Body of pancreas (tissue), 4 donors: ENCODE measurements around the gene RIN3. TPM values are rescaled to one million over a fixed set of nuclear protein-coding genes. Genes with fewer than 3 reads are reported as not detected.

Experiments
- ATAC-seq: fragments of 150-250 bp; one replicate; pipeline ENCODE4 v1.9.1; 2016
- DNase-seq, 4 donors: peaks; one replicate each; pipeline ENCODE4 v3.0.0-alpha.2; 2019
- H3K27ac ChIP-seq, 4 donors: fragments of 200-600 bp; sonication (generic); 1 replicate in 3 of 4; 2 replicates in 1 of 4; pipeline versions ENCODE4 v1.5.1 to v1.6.1; 2016 to 2019; ENCODE audit warnings: mild to moderate bottlenecking in 1 of 4, mixed read lengths in 1 of 4, moderate library complexity in 1 of 4
- H3K27me3 ChIP-seq, 2 donors: fragments of 200-600 bp; sonication (generic); one replicate each; pipeline ENCODE4 v1.6.0; 2016; ENCODE audit warnings: mild to moderate bottlenecking in 1 of 2
- H3K36me3 ChIP-seq, 2 donors: fragments of 200-600 bp; sonication (generic); replicated peaks in 1 of 2; 2 replicates each; pipeline ENCODE4 v1.5.1; 2016; ENCODE audit warnings: low read depth in 2 of 2; ENCODE audit not compliant: insufficient read depth in 1 of 2
- H3K4me1 ChIP-seq: fragments of 200-600 bp; sonication (generic); one replicate; pipeline ENCODE4 v1.6.0; 2016
- H3K4me3 ChIP-seq, 2 donors: fragments of 200-600 bp; sonication (generic); 1 replicate in 1 of 2; 2 replicates in 1 of 2; pipeline ENCODE4 v1.5.1; 2016 to 2019
- H3K9me3 ChIP-seq, 3 donors: fragments of 200-600 bp; sonication (generic); 1 replicate in 2 of 3; 2 replicates in 1 of 3; pipeline ENCODE4 v1.5.1; 2016
- POLR2A ChIP-seq, 3 donors: fragments of 450-650 bp; IDR thresholded peaks; one replicate each; pipeline ENCODE4 v1.6.1; 2016; ENCODE audit warnings: antibody characterized with exemption in 3 of 3, mild to moderate bottlenecking in 2 of 3
- WGBS, 2 donors: methylation state at CpG; one replicate each; pipeline ENCODE4 v1.1.5; 2017; 5-methylcytosine and 5-hydroxymethylcytosine counted together
- intact Hi-C: fragments of 100-400 bp; cut with DNase I; formaldehyde crosslinking; loops from one replicate; pipeline ENCODE4 v1.15.1; 2023
- total RNA-seq, 2 donors: library from RNA; depleted of rRNA; stranded (reverse); fragments of >200 nt; gene quantifications; one replicate each; pipeline ENCODE4 v1.1.0, GENCODE V29; 2016
- TF ChIP-seq, protein P1 (sequence below), 7 experiments: fragments of 450-650 bp in 4 of 7; fragments of 200-600 bp in 3 of 7; sonication (generic) in 3 of 7; IDR thresholded peaks; one replicate each; pipeline ENCODE4 v1.5.1; 2016 to 2019; ENCODE audit warnings: antibody characterized with exemption in 7 of 7

Gene RIN3
- total RNA-seq, 2 donors from 2014 or later, result 2.6 to 3.3 TPM

DNA sequence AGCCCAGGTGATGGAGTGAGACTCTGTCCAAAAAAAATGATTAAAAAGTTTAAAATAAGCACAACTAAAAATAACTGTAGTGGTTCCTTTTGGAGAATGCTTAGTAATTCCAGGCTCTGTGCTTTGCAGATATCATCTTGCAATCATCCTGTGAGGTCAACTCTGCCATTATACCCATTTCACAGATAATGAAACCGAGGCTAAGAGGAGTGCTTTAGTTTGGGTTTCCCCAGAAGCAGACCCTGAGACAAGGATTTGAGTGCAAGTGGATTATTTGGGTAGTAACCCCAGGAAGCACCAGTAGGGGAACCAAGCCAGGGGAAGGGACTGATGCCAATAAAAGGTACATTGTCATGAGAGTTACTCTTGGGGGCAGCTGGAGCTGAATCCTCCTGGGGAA lies 44.7 kb downstream of the RIN3 start:
- no peaks in the 10 kb centered on the region for H3K27me3 ChIP-seq
- H3K9me3 ChIP-seq, result no peaks in the 10 kb centered on the region
- no peak overlapping the region for H3K4me3 ChIP-seq
- H3K27ac ChIP-seq, result no peak overlapping the region
- ATAC-seq (no peak), DNase-seq (no peak)
- intact Hi-C loops, result no loop called here
- TF ChIP-seq POLR2A (IDR thresholded peaks at IDR 0.05), result no peak
- TF ChIP-seq, protein P1, sequence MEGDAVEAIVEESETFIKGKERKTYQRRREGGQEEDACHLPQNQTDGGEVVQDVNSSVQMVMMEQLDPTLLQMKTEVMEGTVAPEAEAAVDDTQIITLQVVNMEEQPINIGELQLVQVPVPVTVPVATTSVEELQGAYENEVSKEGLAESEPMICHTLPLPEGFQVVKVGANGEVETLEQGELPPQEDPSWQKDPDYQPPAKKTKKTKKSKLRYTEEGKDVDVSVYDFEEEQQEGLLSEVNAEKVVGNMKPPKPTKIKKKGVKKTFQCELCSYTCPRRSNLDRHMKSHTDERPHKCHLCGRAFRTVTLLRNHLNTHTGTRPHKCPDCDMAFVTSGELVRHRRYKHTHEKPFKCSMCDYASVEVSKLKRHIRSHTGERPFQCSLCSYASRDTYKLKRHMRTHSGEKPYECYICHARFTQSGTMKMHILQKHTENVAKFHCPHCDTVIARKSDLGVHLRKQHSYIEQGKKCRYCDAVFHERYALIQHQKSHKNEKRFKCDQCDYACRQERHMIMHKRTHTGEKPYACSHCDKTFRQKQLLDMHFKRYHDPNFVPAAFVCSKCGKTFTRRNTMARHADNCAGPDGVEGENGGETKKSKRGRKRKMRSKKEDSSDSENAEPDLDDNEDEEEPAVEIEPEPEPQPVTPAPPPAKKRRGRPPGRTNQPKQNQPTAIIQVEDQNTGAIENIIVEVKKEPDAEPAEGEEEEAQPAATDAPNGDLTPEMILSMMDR (IDR thresholded peaks at IDR 0.05), result no peak
- no peaks in the 10 kb centered on the region for H3K4me1 ChIP-seq
- 56 to 73% methylated on average over 1 of the region's 1 CpG for WGBS, 2 donors
- H3K36me3 ChIP-seq, result no peaks in the 10 kb centered on the region

DNA sequence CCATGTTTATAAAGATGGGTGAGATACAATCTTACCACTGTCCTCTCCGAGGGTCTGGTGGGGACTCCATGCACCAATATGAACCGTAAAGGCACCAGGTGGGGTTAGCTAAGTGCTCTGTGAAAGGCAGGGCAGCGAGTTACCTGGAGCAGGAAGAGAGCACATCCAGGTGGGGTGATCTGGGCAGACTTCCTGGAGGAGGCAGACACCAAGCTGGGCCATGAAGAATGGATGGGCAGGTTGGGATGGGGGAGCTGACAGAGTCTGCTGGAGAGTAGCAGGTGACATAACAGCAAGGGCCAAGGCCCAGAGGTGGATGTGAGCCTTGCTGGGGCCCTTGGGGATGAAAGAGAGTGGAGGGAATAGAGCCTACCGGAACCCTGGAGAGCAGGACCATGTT lies 45.9 kb downstream of the RIN3 start:
- intact Hi-C loops, result no loop called here
- Histone ChIP-seq H3K4me1 (no peaks in the 10 kb centered on the region), H3K27me3 (no peaks in the 10 kb centered on the region), H3K27ac (no peak overlapping the region), H3K36me3 (no peaks in the 10 kb centered on the region), H3K4me3 (no peak overlapping the region), H3K9me3 (no peaks in the 10 kb centered on the region)
- whole genome bisulfite sequencing, 2 donors, result 82 to 91% methylated on average over 4 of the region's 4 CpGs
- DNase-seq (no peak), ATAC-seq (no peak)
- no peak for TF ChIP-seq POLR2A (IDR thresholded peaks at IDR 0.05)
- TF ChIP-seq, protein P1 (IDR thresholded peaks at IDR 0.05), result no peak

DNA sequence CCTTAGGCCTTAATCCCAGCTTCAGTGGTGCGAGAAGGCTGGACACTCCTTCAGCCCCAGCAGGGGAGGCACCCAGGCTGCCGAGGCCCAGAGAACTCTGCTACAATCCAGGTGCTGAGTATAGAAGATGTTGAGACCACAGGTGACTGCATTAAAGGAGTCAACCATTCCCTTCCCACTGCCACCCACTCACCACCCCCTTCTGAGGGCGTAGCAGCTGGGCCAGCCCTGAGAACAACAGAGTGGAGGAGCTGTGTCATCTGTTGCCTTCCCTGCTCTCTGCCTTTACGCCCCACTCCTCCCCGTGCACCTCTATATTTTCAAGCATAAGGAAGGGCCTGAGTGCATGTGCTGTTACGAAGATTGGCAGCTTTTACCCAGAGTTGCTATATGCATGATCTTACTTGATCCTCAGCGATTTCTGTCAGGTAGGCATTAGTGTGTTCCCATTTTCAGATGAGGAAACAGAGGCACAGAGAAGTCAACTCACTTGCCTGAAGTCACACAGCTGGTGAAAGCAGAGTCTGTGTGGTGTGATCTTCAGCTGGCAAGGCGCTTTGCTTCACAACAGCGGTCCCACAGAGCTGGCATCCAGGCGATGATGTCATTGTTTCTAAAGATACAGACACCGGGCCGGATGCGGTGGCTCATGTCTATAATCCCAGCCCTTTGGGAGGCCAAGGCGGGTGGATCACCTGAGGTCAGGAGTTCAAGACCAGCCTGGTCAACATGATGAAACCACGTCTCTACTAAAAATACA lies 46.7 kb downstream of the RIN3 start:
- Histone ChIP-seq H3K27me3 (no peaks in the 10 kb centered on the region), H3K4me3 (no peak overlapping the region), H3K4me1 (no peaks in the 10 kb centered on the region), H3K9me3 (no peaks in the 10 kb centered on the region), H3K27ac (no peak overlapping the region), H3K36me3 (no peaks in the 10 kb centered on the region)
- TF ChIP-seq POLR2A (IDR thresholded peaks at IDR 0.05), result no peak
- TF ChIP-seq, protein P1 (IDR thresholded peaks at IDR 0.05), result no peak
- intact Hi-C loops, result no loop called here
- ATAC-seq, result no peak
- 89 to 91% methylated on average over 8 to 15 of the region's 15 CpGs for WGBS, 2 donors
- DNase-seq, result no peak

DNA sequence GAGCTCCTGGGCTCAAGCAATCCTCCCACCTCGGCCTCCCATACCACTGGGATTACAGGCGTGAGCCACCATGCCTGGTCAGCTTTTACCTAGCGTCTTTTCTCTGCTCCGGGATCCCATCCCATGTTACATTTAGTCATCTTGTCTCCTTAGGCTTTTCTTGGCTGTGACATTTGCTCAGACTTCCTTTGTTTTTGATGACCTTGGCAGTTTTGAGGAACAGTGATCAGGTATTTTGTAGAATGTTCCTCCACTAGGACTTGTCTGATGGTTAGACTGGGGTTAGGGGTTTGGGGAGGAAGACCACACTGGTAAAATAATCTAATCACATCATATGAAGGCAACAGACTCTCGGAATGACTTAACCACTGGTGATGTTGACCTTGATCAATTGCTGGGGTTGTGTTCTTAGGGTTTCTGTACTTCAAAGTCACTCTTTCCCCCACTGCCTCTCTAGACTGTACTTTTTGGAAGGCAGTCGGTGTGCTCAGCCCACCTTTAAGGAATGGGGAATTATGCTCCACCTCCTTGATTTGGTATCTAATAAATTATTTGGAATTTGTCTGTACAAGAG lies 48.4 kb downstream of the RIN3 start:
- Histone ChIP-seq H3K27me3 (no peaks in the 10 kb centered on the region), H3K36me3 (no peaks in the 10 kb centered on the region), H3K9me3 (peaks cover 0 to 4% (median 0%) of the 10 kb centered on the region in 3 donors), H3K4me3 (no peak overlapping the region), H3K4me1 (no peaks in the 10 kb centered on the region), H3K27ac (no peak overlapping the region)
- ATAC-seq, result no peak
- intact Hi-C loops, result no loop called here
- no peak for DNase-seq
- no peak for TF ChIP-seq POLR2A (IDR thresholded peaks at IDR 0.05)
- TF ChIP-seq, protein P1 (IDR thresholded peaks at IDR 0.05), result no peak
- WGBS, 2 donors, result 83% methylated on average over 6 of the region's 6 CpGs
